Thyroid gland (tissue), 4 donors: ENCODE results near the gene PLXNA4. TPM values are rescaled to one million over a fixed set of nuclear protein-coding genes. Genes with fewer than 3 reads are reported as not detected.

Source experiments
- DNase-seq, 2 donors: peaks; one replicate each; pipeline ENCODE4 v3.0.0-alpha.2; 2019
- H3K27ac ChIP-seq, 3 donors: fragments of 200-600 bp; sonication (generic); 1 replicate in 2 of 3; 2 replicates in 1 of 3; pipeline ENCODE4 v1.5.1; 2016 to 2019; ENCODE audit warnings: mild to moderate bottlenecking in 1 of 3, moderate library complexity in 1 of 3
- H3K27me3 ChIP-seq: fragments of 200-600 bp; sonication (generic); one replicate; pipeline ENCODE4 v1.5.1; 2019
- H3K36me3 ChIP-seq, 2 donors: fragments of 200-600 bp; sonication (generic); one replicate each; pipeline ENCODE4 v1.5.1; 2016 to 2019
- H3K4me1 ChIP-seq, 2 donors: fragments of 200-600 bp; sonication (generic); one replicate each; pipeline ENCODE4 v1.5.1; 2017 to 2019
- H3K4me3 ChIP-seq, 3 donors: fragments of 200-600 bp; sonication (generic); replicated peaks in 1 of 3; 1 replicate in 2 of 3; 2 replicates in 1 of 3; pipeline ENCODE4 v1.5.1; 2016; ENCODE audit warnings: mild to moderate bottlenecking in 1 of 3
- H3K9me3 ChIP-seq: fragments of 200-600 bp; sonication (generic); one replicate; pipeline ENCODE4 v1.5.1; 2017
- CTCF ChIP-seq, 6 experiments: fragments of 200-600 bp in 3 of 6; fragments of 450-650 bp in 3 of 6; sonication (generic) in 3 of 6; IDR thresholded peaks; one replicate each; pipeline ENCODE4 v1.5.1; 2016 to 2019; ENCODE audit warnings: antibody characterized with exemption in 6 of 6, mild to moderate bottlenecking in 2 of 6, inconsistent platforms in 1 of 6, moderate library complexity in 1 of 6
- POLR2A ChIP-seq, 2 donors: fragments of 450-650 bp; IDR thresholded peaks; one replicate each; pipeline ENCODE4 v1.6.1; 2017; ENCODE audit warnings: antibody characterized with exemption in 2 of 2, mild to moderate bottlenecking in 2 of 2, moderate library complexity in 1 of 2
- WGBS, 2 donors: methylation state at CpG; one replicate each; pipeline ENCODE4 v1.1.5; 2017; 5-methylcytosine and 5-hydroxymethylcytosine counted together
- intact Hi-C: fragments of 100-400 bp; cut with DNase I; formaldehyde crosslinking; loops from one replicate; pipeline ENCODE4 v1.15.1; 2023
- total RNA-seq, 4 donors: library from RNA; depleted of rRNA; stranded (reverse); fragments of >200 nt; gene quantifications; one replicate each; pipeline ENCODE4 v1.2.3, GENCODE V29; 2016

PLXNA4 gene
- total RNA-seq, 4 donors from 2014 or later = 1.3 to 8.3 (median 2.4) TPM

- no peaks in the 10 kb centered on the region for H3K27me3 ChIP-seq
- 91% methylated on average over 3 of the region's 3 CpGs; no CpG with 5 or more reads in 1 of the 2 donors for WGBS, 2 donors
- H3K36me3 ChIP-seq = no peaks in the 10 kb centered on the region
- H3K4me3 ChIP-seq = no peak overlapping the region
- no peak overlapping the region for H3K27ac ChIP-seq
- intact Hi-C loops = no loop called here
- no peaks in the 10 kb centered on the region for H3K9me3 ChIP-seq
- no peak for TF ChIP-seq POLR2A (IDR thresholded peaks at IDR 0.05)
- no peak for TF ChIP-seq CTCF (IDR thresholded peaks at IDR 0.05)
- no peak for DNase-seq
- H3K4me1 ChIP-seq = no peaks in the 10 kb centered on the region
Measured at GRCh38 chr7:132226957-132227290, 349.3 kb downstream of the PLXNA4 start.

- Histone ChIP-seq H3K36me3 (no peaks in the 10 kb centered on the region), H3K9me3 (no peaks in the 10 kb centered on the region), H3K4me3 (no peak overlapping the region), H3K27me3 (no peaks in the 10 kb centered on the region), H3K27ac (no peak overlapping the region), H3K4me1 (no peaks in the 10 kb centered on the region)
- intact Hi-C loops = no loop called here
- no peak for DNase-seq
- WGBS, 2 donors = 81 to 82% methylated on average over 11 of the region's 11 CpGs
- TF ChIP-seq CTCF (IDR thresholded peaks at IDR 0.05) = no peak
- TF ChIP-seq POLR2A (IDR thresholded peaks at IDR 0.05) = no peak
Measured at GRCh38 chr7:132226046-132226956, 350.0 kb downstream of the PLXNA4 start.

- WGBS, 2 donors = 74 to 75% methylated on average over 7 to 8 of the region's 8 CpGs
- Histone ChIP-seq H3K27me3 (no peaks in the 10 kb centered on the region), H3K27ac (no peak overlapping the region), H3K36me3 (no peaks in the 10 kb centered on the region), H3K4me3 (no peak overlapping the region), H3K4me1 (no peaks in the 10 kb centered on the region), H3K9me3 (no peaks in the 10 kb centered on the region)
- TF ChIP-seq POLR2A (IDR thresholded peaks at IDR 0.05) (no peak), CTCF (IDR thresholded peaks at IDR 0.05) (no peak)
- no peak for DNase-seq
- intact Hi-C loops = no loop called here
Measured at GRCh38 chr7:132225216-132226030, 350.8 kb downstream of the PLXNA4 start.

- intact Hi-C loops = no loop called here
- H3K27me3 ChIP-seq = no peaks in the 10 kb centered on the region
- no peak overlapping the region for H3K27ac ChIP-seq
- H3K9me3 ChIP-seq = no peaks in the 10 kb centered on the region
- TF ChIP-seq CTCF (IDR thresholded peaks at IDR 0.05) = no peak
- no peak for TF ChIP-seq POLR2A (IDR thresholded peaks at IDR 0.05)
- no peak for DNase-seq
- no peak overlapping the region for H3K4me3 ChIP-seq
- no peaks in the 10 kb centered on the region for H3K4me1 ChIP-seq
- no peaks in the 10 kb centered on the region for H3K36me3 ChIP-seq
Measured at GRCh38 chr7:132221356-132221755, 354.9 kb downstream of the PLXNA4 start.

DNA sequence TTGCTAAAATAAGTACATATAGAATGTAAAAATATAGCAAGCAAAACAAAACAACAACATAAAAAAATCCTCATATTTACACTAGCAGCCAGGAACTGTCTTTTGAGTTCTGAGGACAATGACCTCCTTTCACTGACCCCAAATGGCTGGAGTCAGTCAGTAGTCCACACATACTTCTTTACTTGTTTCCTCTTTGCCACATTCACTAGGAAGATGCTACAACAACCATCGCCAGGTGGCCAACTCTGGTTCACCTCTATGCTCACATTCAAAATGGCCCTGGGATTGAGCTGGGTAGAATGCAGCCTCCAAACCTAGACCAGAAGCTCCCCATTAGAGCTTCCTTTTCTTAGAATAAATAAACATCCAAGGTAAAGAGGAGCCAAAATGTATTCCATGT lies 356.2 kb downstream of the PLXNA4 start:
- TF ChIP-seq POLR2A (IDR thresholded peaks at IDR 0.05) = no peak
- no peak for TF ChIP-seq CTCF (IDR thresholded peaks at IDR 0.05)
- Histone ChIP-seq H3K27me3 (no peaks in the 10 kb centered on the region), H3K4me1 (no peaks in the 10 kb centered on the region), H3K9me3 (no peaks in the 10 kb centered on the region), H3K4me3 (no peak overlapping the region), H3K36me3 (no peaks in the 10 kb centered on the region), H3K27ac (no peak overlapping the region)
- intact Hi-C loops = no loop called here
- no peak for DNase-seq
- 94% methylated on average over 1 of the region's 1 CpG for WGBS, 2 donors
